Kidney epithelial cell (primary cell): ENCODE measurements around the gene NFATC2. TPM values are rescaled to one million over a fixed set of nuclear protein-coding genes. Genes with fewer than 3 reads are reported as not detected.
A peak's percentile ranks its signal among the peaks of the same experiment; 100 is the strongest.

Source experiments
- DNase-seq: peaks from one replicate; pipeline ENCODE4 v3.0.0-alpha.2; 2010; ENCODE audit warnings: low read depth
- H3K27me3 ChIP-seq: 2 replicates; pipeline ENCODE4 v1.6.0; 2011; ENCODE audit warnings: low read length; ENCODE audit not compliant: control insufficient read depth, insufficient read depth
- H3K36me3 ChIP-seq: 2 replicates; pipeline ENCODE4 v1.5.1; 2011; ENCODE audit warnings: low read length; ENCODE audit not compliant: control insufficient read depth, insufficient read depth
- H3K4me3 ChIP-seq: 2 replicates; pipeline ENCODE4 v1.5.1; 2011; ENCODE audit warnings: low read depth, mild to moderate bottlenecking, control low read depth, low read length
- total RNA-seq: library from RNA; depleted of rRNA; stranded (reverse); fragments of >200 nt; gene quantifications from 2 replicates; pipeline ENCODE4 v1.2.3, GENCODE V29; 2015
- TF ChIP-seq, protein P1 (sequence below): IDR thresholded peaks from 2 replicates; pipeline ENCODE4 v1.5.1; 2011; ENCODE audit warnings: mild to moderate bottlenecking, moderate library complexity, low read length, control low read depth, inconsistent platforms; ENCODE audit not compliant: insufficient read depth, poor library complexity, severe bottlenecking

Gene NFATC2
- total RNA-seq, 1 donor from 2014 or later, result 2.9 TPM

DNA sequence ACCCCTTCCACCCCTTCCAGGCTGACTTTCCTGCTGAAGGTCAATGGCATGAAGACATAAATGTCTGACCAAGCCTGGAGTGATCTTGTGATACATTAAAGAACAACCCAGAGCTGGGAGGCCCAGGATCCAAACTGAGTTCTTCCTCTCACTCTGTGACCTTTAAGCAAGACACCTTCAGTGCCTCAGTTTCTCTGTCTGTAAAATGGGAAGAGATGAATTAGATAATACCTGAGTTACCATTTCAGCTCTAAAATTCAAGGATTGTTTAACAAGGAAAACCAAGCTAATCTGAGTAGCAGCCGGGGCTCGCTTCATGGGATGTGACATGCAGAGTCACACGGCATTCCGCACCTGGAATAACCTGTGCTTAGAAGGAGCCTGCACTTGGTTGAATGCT is 7.0 kb upstream of the NFATC2 start:
- DNase-seq, result no peak
- no peaks in the 10 kb centered on the region for H3K36me3 ChIP-seq
- no peak overlapping the region for H3K4me3 ChIP-seq
- H3K27me3 ChIP-seq, result peaks cover 2% of the 10 kb centered on the region
- TF ChIP-seq, protein P1, sequence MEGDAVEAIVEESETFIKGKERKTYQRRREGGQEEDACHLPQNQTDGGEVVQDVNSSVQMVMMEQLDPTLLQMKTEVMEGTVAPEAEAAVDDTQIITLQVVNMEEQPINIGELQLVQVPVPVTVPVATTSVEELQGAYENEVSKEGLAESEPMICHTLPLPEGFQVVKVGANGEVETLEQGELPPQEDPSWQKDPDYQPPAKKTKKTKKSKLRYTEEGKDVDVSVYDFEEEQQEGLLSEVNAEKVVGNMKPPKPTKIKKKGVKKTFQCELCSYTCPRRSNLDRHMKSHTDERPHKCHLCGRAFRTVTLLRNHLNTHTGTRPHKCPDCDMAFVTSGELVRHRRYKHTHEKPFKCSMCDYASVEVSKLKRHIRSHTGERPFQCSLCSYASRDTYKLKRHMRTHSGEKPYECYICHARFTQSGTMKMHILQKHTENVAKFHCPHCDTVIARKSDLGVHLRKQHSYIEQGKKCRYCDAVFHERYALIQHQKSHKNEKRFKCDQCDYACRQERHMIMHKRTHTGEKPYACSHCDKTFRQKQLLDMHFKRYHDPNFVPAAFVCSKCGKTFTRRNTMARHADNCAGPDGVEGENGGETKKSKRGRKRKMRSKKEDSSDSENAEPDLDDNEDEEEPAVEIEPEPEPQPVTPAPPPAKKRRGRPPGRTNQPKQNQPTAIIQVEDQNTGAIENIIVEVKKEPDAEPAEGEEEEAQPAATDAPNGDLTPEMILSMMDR, result no peak

DNA sequence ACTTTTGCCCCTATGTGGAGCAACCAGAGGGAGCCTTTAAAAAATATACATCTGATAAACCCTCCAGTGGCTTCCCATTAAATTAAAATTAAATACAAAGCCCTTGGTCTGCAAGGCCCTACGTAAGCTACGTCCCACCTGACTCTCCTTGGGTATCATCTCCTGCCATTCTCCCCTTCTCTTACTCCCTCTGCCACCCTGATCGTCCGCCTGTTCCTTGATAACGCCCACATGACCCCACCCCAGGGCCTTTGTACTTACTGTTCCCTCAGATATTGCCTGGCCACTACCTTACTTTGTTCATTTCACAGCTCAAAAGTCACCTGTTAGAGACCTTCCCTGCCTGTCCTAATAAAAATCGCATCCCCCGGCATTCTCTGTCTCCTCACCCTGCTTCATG is 5.4 kb upstream of the NFATC2 start:
- H3K4me3 ChIP-seq, result no peak overlapping the region
- TF ChIP-seq, protein P1, result no peak
- DNase-seq, result no peak
- H3K36me3 ChIP-seq, result no peaks in the 10 kb centered on the region
- peaks cover 2% of the 10 kb centered on the region for H3K27me3 ChIP-seq

DNA sequence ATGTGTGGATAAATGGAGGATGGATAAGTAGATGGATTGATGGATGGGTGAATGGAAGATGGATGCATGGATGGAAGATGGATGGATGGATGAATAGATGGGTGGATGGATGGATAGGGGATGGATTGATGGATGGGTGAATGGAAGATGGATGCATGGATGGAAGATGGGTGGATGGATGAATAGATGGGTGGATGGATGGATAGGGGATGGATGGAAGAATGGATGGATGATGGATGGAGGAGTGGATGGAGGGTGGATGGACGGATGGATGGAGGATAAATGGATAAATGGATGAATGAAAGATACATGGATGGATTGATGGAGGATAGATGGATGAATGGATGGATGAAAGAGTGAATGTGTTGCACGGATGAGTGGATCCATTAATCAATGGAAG is 3.0 kb upstream of the NFATC2 start:
- TF ChIP-seq, protein P1, result no peak
- Histone ChIP-seq H3K36me3 (no peaks in the 10 kb centered on the region), H3K4me3 (no peak overlapping the region), H3K27me3 (peaks cover 4% of the 10 kb centered on the region)
- no peak for DNase-seq

DNA sequence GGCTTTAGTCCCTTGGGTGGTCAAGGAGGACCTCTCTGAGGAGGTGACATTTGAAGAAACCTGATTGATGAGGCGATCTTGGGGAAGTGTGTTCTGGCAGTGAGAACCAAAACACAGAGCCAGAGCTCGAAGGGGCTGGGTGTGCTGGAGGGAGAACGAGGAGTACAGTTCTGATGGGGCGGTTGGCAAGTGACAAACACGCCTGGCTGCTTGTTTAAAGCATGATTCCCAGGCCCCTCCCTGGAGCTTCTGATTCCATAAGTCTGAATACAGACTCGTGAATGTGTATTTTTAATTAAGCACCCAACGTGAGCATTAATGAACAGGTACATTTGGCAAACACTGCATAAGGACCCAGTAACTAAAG is 886 bp upstream of the NFATC2 start:
- DNase-seq, result no peak
- TF ChIP-seq, protein P1, result no peak
- H3K27me3 ChIP-seq, result peaks cover 4% of the 10 kb centered on the region
- H3K36me3 ChIP-seq, result no peaks in the 10 kb centered on the region
- no peak overlapping the region for H3K4me3 ChIP-seq

DNA sequence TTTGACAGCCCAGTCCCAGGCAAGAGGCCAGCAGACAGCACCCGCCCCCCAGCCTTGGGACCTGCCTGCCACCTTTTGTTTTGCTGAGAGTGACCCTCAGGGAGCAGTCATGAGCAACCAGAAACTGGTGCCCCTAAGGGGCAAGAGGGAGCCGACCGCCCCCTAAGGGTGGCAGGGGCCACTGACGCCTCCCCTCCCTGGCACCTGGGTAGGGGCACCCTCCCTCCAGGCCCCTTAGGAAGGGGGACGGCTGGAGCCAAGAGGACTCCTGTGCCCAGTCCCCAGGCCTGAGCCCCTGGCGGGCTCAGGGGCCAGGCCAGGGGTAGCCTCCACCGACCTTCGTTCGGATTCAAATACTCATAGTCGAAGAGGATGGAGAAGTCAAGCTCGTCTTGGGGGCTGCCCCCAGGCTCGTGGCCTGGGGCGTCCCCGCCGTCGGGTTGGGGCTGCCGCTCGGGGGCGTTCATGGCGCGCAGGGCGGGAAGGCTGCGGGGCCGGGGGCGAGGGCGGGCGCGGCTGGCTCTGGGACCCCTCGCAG is 417 bp downstream of the NFATC2 start:
- no peak for DNase-seq
- H3K4me3 ChIP-seq, result peak overlapping the region; percentile 7
- TF ChIP-seq, protein P1, result peak; percentile 36
- H3K36me3 ChIP-seq, result no peaks in the 10 kb centered on the region
- peaks cover 4% of the 10 kb centered on the region for H3K27me3 ChIP-seq
